Colon (tissue), 2 donors: ENCODE results near the gene MKNK1.

Experiments used
- FAIRE-seq: peaks from 2 replicates; lab custom pipeline; 2012; peaks lifted over from hg19 to GRCh38; lab: Jason Lieb, UNC
- donor health status: control.
- donor health status: control.

The MKNK1 gene

DNA sequence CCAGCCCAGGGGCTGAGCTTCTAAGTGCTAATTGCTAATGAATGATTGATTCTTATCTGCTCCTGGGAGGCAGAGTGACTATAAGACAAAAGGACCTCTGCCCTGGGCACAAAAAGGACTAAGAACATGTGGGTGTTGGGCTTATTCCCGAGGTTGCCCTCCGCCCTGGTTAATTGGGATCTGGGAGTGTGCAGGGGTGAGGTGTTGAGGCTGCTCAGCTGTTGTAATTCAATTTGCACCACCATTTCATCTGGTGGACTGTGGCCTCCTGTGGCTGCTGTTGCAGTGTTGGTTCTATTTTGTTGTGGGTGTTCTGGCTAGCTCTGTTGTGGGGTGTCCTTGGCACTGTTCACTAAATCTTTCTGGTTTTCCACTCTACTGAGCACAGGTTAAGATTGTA is 65.9 kb downstream of the MKNK1 start:
- FAIRE-seq, result no peak

DNA sequence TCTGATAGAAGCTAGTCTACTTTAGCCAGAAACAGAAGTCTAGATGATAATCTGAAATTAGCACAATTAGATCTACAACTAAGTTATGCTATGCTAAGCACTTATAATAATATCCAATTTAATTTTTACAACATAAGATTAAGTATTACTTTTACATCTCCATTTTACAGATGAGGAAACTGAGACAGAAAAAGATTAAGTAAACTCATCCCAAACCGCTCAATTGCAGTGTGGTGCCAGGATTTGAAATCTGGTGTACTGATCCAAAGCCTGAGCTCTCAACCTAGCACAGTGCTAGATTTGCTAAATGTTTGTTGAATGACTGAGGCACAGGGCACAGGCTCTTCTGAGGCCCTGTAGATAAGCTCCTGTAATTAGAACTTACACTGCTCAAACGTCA is 66.4 kb downstream of the MKNK1 start:
- no peak for FAIRE-seq

DNA sequence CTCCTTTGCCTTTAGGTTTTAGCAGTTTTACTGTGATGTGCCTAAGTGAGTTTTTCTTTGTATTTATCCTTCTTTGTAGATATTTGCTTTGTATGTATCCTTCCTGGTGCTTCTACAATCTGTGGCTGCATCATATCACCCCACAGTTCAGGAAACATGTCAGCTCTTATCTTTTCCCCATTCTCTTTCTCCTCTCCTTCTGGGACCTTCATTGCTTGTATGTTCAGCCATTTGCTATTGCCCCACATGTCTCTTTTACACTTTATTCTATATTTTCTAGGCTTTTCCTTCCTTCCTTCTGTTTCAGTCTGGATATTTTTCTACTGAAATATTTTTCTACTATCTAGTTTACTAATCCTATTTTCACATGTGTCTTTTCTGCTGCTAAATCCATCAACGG is 67.5 kb downstream of the MKNK1 start:
- FAIRE-seq, result no peak

DNA sequence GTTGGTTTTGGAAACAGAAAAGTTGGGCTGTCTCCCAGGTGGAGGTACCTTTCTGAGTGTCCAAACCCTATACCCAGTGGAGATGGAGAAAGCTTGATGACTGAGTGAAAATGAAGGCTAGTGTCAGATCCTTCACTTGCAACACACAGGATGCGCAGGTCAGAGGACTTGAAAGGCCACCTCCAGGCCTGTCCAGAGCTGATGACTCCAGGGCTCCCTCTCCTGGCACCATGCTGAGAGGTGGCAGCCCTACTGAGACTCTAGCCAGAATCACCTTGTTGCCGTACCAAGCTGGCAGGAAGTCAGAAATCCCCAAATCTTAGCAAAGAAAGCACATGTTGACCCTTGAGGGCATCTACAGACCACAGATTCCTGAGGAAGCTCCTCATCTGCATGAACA is 69.0 kb downstream of the MKNK1 start:
- no peak for FAIRE-seq

DNA sequence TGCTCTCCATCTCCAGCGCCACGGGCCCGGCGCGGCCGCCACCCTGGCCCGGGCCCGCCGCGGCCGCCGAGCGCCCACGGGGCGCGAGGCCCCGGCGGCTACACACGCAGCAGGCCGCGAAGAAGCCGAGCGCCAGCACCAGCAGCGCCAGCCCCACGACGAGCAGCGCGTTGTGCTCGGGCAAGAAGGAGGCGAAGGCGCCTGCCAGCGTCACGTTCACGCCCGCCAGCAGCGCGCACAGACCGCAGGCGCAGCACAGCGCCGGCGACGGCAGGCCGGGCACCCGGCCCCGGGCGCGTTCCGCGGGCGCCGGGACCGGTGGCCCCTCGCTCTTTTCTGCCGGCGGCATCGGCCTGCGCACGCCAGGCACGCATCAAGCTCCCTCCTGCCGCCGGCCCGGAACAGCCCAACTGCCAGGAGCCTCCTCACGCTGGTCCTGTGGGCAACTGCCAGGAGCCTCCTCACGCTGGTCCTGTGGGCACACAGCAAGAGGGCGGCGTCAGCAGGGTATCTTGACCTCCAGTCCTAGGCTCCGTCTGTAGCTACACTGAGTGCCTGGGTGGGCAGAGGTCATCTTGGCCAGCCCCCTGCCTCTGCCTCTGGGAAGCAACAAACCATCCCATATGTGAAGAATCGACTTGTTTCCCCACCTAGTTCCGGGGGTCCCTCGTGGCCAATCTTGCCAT is 70.7 kb downstream of the MKNK1 start:
- FAIRE-seq, result no peak

DNA sequence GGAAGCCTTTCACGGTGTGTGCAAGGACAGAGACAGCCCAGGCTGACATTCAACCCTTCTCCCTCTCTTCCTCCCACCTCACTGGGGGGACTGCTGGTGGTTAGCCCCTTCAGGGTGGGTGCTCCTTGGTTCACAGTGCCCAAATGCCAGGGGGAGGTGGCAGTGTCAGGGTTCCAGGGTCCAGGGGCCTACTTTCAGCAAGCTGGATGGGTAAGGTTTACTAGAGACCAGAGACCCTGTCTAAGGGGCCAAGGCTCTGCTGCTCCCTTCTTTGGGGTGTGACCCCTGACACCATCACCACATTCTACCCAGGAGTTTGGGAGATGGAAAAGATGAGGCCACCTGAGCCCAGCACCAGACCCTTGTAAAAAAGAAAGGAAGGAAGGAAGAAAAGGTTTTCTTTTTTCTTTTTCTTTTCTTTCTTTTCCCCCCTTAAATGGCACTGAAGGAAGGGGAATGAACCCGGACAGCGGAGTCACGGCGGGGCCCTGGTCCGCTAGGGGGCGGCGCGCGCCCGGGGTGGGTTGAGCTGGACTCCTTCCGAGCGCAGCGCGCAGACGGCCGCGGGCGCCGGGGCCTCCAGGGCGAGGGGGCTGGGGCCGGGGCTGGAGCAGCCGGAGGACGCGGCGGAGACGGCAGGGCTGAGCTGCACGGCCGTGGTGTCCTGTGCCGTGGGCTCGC is 71.4 kb downstream of the MKNK1 start:
- FAIRE-seq, result no peak

DNA sequence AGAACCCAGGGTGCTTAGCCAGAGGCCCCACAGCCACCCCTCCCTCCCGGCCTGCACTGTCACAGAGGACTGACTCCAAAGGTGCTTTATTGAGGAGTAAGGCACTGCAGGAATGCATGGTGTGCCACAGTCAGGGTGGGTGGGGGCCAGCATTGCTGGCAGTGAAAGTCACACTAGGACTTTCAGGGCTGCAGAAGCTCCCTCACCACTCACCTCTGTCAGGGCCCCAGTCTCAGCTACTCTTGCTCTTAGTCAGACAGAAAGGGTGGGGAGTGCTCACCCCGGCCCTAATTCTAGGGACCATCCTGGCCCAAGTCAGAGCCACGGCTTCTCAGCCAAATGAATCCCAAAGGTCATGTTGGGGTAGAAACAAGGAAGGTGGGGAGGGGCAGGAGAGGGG is 72.0 kb downstream of the MKNK1 start:
- no peak for FAIRE-seq

DNA sequence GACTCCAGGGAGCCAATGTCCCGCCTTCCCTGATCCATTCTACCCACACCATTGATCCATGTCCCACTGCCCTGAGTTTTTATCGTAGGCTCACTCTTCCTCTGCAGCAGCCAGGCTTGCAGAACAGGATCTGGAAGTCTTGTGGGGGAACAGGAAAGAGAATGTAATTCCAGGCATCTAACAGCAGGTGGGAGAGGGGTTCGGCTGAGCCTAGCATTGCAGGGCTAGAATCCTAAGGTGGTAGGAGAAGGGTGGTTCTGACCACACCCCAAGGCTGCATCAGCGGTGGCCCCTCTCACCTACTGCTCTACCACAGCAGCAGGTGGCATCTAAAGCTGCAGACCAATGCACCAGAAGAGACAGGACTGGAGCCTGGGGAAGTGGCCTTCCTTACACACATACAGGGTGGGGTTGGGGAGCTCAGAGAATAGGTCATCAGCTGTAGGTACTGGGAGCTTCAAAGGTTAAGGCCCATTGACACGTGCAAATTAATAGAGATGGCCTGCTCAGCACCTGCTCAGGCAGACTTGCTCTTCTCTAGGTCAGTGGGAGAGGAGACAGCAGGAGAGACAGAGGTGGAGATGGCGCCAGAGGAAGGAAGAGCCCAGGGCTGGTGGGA is 73.2 kb downstream of the MKNK1 start:
- no peak for FAIRE-seq

DNA sequence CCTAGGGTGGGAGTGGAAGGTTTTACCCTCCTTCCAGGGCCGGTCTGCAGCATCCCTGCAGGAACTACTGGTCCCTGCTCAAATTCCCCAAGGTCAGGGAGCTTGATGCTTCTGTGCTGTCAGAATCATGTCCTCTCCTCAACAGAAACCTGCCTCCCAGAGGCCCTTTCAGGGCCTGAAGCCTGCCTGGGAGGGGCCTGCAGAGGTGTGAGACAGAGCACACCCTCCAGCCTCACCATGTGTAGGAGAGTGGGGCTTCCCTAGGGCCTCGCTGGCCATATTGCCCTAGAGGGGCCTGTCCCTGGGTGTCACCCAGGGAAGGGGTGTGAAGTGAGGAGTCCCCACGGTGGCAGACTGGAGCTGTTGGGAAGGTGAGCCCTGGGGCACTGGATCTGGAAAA is 73.8 kb downstream of the MKNK1 start:
- FAIRE-seq, result no peak

DNA sequence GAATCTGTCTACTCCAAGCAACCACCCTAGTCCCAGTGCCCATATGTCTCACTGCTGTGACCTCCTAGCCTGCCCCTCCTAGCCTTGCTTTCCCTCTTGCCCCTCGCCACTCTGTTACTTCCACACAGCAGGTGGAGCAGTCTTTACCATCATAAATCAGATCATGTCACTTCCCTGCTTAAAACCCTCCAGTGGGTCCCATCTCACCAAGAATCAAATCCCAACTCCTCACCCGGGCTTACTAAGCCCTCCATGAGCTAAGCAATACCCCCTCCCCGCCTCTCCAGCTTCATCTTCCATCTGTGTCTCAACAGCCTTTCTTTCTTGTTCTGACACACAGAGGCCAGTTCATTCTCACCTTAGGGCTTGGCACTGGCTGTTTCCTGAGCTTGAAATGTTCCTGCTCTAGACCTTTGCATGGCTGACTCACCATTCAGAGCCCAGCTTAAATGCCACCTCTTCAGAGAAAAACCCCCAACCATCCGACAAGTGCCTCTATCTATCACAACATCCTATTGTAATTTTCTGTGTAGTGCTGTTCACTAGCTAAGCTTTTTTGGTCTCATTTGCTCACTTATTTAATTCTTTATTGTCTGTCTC is 74.9 kb downstream of the MKNK1 start:
- FAIRE-seq, result no peak

DNA sequence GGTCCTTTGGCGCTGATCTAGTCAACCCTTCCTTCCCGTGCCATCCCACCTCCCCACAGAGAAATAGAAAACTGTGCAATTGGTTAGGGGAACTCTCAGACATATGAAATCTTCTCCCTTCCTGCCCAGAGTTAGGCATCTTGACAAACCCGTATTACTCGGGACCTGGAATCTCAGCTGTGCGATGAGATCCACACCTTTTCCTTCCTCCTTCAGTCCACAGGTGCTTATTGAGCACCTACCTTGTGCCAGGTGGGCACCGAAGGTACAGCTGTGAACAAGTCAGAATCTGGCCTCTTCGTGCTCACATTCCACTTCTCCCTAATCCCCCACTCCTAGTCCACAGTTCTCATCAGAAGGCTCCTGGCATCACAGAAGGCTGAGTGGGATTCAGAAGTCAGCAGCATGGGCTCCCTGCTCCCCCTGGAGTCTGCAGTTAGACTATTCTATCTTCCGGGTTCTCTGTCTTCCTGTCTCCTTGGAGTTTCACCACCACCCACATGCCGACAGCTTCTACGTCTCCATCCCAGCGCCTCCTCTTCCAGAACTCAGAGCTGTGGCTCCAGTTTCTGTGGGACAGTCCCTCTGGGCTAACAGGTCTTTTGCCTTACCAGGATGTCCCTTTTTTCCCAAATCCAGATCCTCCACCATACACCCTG is 75.6 kb downstream of the MKNK1 start:
- FAIRE-seq, result no peak

DNA sequence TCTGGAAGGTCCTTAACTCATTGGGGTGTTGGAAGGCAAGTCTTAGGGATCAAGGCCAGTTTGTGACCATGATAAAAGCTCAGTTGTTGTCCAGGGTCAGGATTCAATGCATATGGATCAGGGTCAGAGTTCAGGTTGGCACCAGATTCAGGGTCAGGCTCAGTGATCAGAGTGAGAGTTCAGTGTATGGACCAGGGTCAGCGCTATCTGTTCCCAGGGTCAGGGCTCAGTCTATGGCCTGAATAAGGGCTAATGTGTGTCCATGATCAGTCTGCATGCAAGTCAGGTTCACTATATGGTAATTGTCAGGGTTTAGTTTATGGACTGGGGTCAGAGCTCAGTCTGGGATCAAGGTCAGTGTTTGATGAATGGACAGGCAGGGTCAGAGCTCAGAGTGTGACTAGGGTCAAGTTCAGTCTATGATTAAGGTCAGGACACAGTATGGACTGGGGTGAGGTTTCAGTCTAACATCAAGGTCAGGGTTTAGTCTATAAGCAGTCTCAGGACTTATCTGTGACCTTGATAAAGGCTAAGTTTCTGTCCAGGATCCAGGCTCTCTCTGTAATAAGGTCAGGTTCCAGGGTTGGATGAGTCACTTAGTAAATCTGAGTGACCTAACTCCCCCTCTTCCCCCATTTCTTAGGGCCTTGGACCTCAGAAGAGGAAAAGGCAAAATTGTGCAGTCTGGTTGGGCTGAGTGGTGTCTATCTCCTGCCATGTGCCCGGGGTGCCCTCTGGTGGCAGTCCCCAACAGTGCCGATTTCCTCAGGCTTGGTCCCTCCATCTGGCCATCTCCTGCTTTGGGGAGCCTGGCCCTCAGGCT is 76.4 kb downstream of the MKNK1 start:
- no peak for FAIRE-seq

DNA sequence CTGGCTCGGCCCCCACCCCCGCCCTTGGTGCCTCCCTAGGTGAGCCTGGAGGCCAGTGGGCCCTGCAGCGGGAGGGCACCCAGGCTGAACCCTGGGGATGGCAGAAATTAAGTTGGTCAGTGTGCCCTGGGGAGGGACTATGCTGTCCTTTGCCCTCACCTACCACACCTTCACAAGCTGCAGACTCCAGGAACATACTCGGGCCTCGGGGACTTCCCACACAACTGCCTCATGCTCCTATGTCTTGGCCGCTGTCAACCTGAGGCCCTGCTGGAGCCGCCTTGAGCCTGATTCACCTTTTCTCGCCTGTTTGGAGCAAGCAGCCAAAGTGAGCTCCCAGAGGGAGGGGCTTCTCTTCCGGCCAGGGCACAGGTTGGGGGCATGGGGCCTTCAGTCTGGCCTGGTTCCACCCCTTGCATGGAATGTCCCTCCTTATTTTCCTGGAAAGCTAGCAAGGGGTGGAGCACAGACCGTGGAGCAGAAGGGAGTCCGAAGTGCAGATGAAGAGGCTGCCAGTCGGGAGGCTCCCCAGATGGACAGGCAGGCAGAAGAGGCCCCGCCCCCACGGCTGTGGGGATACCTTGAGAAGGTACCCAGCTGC is 77.3 kb downstream of the MKNK1 start:
- FAIRE-seq, result no peak

DNA sequence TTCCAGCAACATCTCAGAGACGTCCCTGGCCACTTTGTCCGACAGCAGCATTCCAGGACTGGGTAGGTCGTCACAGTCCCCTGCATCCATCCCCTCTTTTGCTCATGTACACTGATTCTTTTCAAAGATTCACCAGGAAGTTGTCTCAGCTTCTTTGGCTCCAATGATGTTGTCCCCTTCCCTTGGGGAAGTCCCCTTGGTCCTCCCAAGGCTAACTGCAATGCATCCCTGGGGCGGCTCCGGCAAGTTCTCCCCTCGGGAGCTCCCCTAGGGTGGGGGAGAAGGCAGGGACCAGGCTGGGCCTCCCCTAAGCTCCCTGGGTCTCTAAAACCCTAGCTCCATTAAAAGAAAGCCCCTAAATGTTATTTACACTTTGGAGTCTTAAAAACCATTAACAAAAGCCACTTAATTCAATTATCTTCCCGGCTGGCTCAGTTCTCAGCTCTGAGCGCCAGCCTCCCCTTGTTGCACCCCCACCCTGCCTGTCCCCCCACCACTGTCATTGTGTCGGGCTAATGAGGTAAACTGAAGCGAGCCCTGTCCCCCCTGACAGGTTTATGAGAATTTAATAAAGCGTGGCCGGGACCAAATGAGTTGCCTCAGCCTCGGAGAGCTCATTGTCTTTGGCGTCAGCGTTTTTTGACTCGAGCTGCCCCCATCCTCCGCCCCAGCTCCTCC is 77.9 kb downstream of the MKNK1 start:
- FAIRE-seq, result no peak

DNA sequence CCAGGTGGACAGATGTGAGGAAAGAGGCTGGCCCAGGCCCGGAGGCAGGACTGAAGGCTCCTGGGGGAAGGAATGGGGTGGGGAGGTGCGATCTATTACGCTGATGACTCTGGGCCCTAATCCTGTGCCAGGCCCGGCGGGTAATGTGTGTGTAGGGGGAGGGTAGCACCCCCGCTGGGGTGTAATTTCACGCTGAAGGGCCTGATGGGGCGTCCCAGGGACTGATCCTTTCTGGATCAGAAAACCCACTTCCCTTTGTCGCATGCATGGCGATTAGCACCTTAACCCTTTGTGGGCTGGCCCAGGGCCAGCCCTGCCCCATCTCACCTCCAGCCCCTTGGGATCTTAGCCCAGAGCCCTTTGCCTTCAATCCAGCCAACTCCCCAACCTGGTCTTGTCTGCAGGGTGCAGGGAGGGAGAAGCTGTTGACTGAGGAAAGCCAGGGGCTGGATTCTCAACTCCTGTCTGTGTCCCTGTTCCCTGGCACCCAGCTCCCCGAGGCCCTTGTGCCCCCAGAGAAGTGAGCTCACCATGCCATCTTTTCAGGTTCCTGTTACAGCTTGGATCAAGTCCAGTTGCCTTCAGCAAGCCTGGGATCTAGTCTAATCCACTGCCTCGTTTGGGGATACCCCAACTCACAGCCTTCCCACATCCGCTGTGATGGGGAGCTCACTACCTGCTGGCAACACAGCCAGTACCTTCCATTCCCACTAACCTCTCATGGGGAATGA is 78.7 kb downstream of the MKNK1 start:
- no peak for FAIRE-seq

DNA sequence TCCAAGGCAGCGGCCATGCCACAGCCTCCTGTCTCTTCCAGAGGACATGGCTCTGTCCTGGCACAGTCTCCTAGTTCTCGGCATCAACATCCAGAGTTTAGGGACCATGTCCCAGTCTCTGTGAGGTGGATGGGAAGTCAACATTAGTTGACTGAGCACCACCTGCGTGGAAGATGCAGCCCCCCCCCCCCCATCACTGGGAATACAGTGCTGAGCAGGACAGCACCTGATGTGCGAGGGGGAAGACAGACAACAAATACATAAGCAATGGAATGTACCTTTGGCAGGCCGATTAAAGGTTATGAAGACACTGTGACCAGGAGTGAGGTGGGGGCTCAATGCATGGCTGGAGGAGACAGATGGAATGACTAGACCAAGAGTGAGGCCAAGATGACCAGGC is 79.2 kb downstream of the MKNK1 start:
- FAIRE-seq, result no peak

DNA sequence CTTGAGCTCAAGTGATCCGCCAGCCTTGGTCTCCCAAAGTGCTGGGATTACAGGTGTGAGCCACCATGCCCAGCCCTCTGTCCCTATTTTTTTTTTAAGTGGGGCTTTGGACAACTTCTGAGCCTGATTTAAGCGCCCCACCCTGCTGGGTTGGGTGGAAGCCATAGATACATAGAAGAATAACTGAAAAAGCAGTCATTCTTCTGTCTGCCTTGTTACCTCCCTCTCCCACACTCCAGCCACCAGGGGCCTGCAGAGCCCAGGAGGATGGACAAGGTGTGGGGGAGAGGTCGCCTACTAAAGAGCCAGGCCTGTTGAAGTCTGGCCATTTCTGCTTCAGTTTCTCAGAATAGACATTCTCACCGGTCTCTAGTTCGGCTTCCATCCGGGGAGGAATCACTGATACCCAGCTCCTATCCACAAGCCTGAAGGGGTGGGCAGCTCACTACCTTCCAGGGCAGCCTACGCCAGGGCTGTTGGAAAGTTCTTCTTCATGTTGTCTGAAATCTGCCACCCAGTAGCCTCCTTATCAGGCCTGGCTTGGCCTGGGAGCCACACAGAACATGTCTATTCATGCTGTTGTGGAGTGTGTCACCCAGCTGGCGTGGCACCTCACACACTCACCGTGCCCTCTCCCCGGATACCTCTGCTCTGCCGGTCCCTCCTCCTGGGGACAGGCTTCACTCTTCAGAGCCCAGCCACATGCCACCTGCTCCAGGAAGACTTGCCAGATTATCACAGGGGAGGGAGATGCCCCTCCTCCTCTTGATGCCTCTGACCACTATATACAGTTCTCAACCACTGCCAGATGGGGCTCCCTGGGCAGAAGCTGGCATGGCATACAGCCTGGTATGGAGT is 80.3 kb downstream of the MKNK1 start:
- no peak for FAIRE-seq

DNA sequence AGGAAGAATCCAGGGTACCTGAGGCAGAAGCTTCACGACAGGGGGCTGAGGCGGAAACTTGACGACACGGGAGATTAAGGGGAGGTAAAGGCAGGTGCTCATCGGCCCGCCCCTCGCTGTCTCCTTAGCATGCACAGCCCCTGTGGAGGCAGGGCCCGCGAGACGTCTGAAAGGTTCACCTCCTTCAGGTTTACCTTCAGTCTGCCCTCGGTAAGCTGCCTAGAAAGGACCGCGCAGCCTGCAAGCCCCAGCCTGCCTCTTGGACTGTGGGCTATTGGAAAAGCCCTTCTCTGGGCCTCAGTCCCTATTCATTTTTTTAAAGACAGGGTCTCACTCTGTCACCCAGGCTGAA is 81.1 kb downstream of the MKNK1 start:
- FAIRE-seq, result no peak
